Ascending aorta (tissue), 2 donors: ENCODE results near the gene DBH. TPM values are rescaled to one million over a fixed set of nuclear protein-coding genes. Genes with fewer than 3 reads are reported as not detected.

ENCODE experiments used
- DNase-seq, 2 donors: peaks; one replicate each; pipeline ENCODE4 v3.0.0-alpha.2; 2019; ENCODE audit warnings: low spot score in 2 of 2
- H3K27ac ChIP-seq, 2 donors: fragments of 200-600 bp; sonication (generic); one replicate each; pipeline ENCODE4 v1.5.1; 2016 to 2017; ENCODE audit warnings: mild to moderate bottlenecking in 1 of 2
- H3K27me3 ChIP-seq: fragments of 200-600 bp; sonication (generic); one replicate; pipeline ENCODE4 v1.5.1; 2017
- H3K36me3 ChIP-seq, 2 donors: fragments of 200-600 bp; sonication (generic); one replicate each; pipeline ENCODE4 v1.5.1; 2016
- H3K4me1 ChIP-seq, 2 donors: fragments of 200-600 bp; sonication (generic); one replicate each; pipeline ENCODE4 v1.5.1; 2016 to 2017; ENCODE audit warnings: mild to moderate bottlenecking in 1 of 2
- H3K4me3 ChIP-seq, 2 donors: fragments of 200-600 bp; sonication (generic); one replicate each; pipeline ENCODE4 v1.5.1; 2016 to 2017; ENCODE audit warnings: mild to moderate bottlenecking in 1 of 2
- H3K9me3 ChIP-seq, 2 donors: fragments of 200-600 bp; sonication (generic); one replicate each; pipeline ENCODE4 v1.5.1; 2016
- CTCF ChIP-seq, 3 experiments: fragments of 200-600 bp in 2 of 3; fragments of 450-650 bp in 1 of 3; sonication (generic) in 2 of 3; IDR thresholded peaks; one replicate each; pipeline ENCODE4 v1.5.1; 2016 to 2019; ENCODE audit warnings: antibody characterized with exemption in 3 of 3, mild to moderate bottlenecking in 1 of 3, moderate library complexity in 1 of 3
- intact Hi-C: fragments of 100-400 bp; cut with DNase I; formaldehyde crosslinking; loops from one replicate; pipeline ENCODE4 v1.15.1; 2023
- total RNA-seq: library from RNA; depleted of rRNA; stranded (reverse); fragments of >200 nt; gene quantifications from one replicate; pipeline ENCODE4 v1.1.0, GENCODE V29; 2016

The DBH gene
- total RNA-seq, 1 donor from 2014 or later = not detected

- no peaks in the 10 kb centered on the region for H3K36me3 ChIP-seq
- H3K9me3 ChIP-seq = no peaks in the 10 kb centered on the region
- no peak overlapping the region for H3K4me3 ChIP-seq
- no peaks in the 10 kb centered on the region for H3K27me3 ChIP-seq
- no peaks in the 10 kb centered on the region for H3K4me1 ChIP-seq
- TF ChIP-seq CTCF (IDR thresholded peaks at IDR 0.05) = no peak
- intact Hi-C loops = no loop called here
- no peak overlapping the region for H3K27ac ChIP-seq
- DNase-seq = no peak
These were observed 2.5 kb upstream of the DBH start for GRCh38 chr9:133633681-133634080.

GRCh38 chr9:133634081-133634691, 2.0 kb upstream of the DBH start:
- no peaks in the 10 kb centered on the region for H3K4me1 ChIP-seq
- H3K9me3 ChIP-seq = no peaks in the 10 kb centered on the region
- no peaks in the 10 kb centered on the region for H3K27me3 ChIP-seq
- H3K27ac ChIP-seq = no peak overlapping the region
- TF ChIP-seq CTCF (IDR thresholded peaks at IDR 0.05) = no peak
- no peak overlapping the region for H3K4me3 ChIP-seq
- intact Hi-C loops = no loop called here
- DNase-seq = no peak
- no peaks in the 10 kb centered on the region for H3K36me3 ChIP-seq

- Histone ChIP-seq H3K4me1 (no peaks in the 10 kb centered on the region), H3K27ac (no peak overlapping the region), H3K36me3 (no peaks in the 10 kb centered on the region), H3K9me3 (no peaks in the 10 kb centered on the region), H3K4me3 (no peak overlapping the region), H3K27me3 (no peaks in the 10 kb centered on the region)
- intact Hi-C loops = no loop called here
- DNase-seq = no peak
- TF ChIP-seq CTCF (IDR thresholded peaks at IDR 0.05) = no peak
These were observed 1.1 kb upstream of the DBH start for GRCh38 chr9:133635098-133635497.

GRCh38 chr9:133636902-133637301, 739 bp downstream of the DBH start:
- Histone ChIP-seq H3K27me3 (no peaks in the 10 kb centered on the region), H3K27ac (no peak overlapping the region), H3K36me3 (no peaks in the 10 kb centered on the region), H3K9me3 (no peaks in the 10 kb centered on the region), H3K4me3 (no peak overlapping the region), H3K4me1 (no peaks in the 10 kb centered on the region)
- intact Hi-C loops = no loop called here
- no peak for TF ChIP-seq CTCF (IDR thresholded peaks at IDR 0.05)
- no peak for DNase-seq

GRCh38 chr9:133637451-133638055, 1.4 kb downstream of the DBH start:
- Histone ChIP-seq H3K4me3 (no peak overlapping the region), H3K4me1 (no peaks in the 10 kb centered on the region), H3K27ac (no peak overlapping the region), H3K9me3 (no peaks in the 10 kb centered on the region), H3K36me3 (no peaks in the 10 kb centered on the region), H3K27me3 (no peaks in the 10 kb centered on the region)
- no peak for TF ChIP-seq CTCF (IDR thresholded peaks at IDR 0.05)
- no peak for DNase-seq
- intact Hi-C loops = no loop called here
